H1 (cell line): ENCODE results near the gene GPC6. TPM values are rescaled to one million over a fixed set of nuclear protein-coding genes. Genes with fewer than 3 reads are reported as not detected.

Experiments
- CTCF ChIA-PET: fragments of 300-600 bp; sonication (Branson Sonifier 250); formaldehyde crosslinking; loops from one replicate; lab custom pipeline; 2021; ENCODE audit not compliant: partially characterized antibody; lab: Charles Lee
- POLR2A ChIA-PET: fragments of 300-600 bp; sonication (Branson Sonifier 250); formaldehyde crosslinking; loops from one replicate; lab custom pipeline; 2021; ENCODE audit warnings: inconsistent platforms; ENCODE audit not compliant: partially characterized antibody; lab: Charles Lee
- DNase-seq, 2 experiments: peaks; one replicate each; pipeline versions ENCODE4 v3.0.0 to v3.0.0-alpha.2; 2010 to 2022; ENCODE audit warnings: low spot score in 2 of 2, low read depth in 1 of 2, mixed read lengths in 1 of 2
- FAIRE-seq: peaks from 2 replicates; lab custom pipeline; 2011; peaks lifted over from hg19 to GRCh38; lab: Jason Lieb, UNC
- H2AFZ ChIP-seq: 2 replicates; pipeline ENCODE4 v1.8.1; 2012; ENCODE audit warnings: low read length, inconsistent platforms
- H2AK5ac ChIP-seq: 2 replicates; pipeline ENCODE4 v1.6.1; 2013; ENCODE audit warnings: low read depth, low read length
- H2BK120ac ChIP-seq: replicated peaks from 2 replicates; pipeline ENCODE3; 2013; ENCODE audit warnings: low read depth, low read length, inconsistent platforms
- H2BK12ac ChIP-seq: 2 replicates; pipeline ENCODE4 v1.6.1; 2013; ENCODE audit warnings: low read depth, low read length
- H2BK15ac ChIP-seq: 2 replicates; pipeline ENCODE4 v1.6.1; 2013; ENCODE audit warnings: low read length
- H2BK20ac ChIP-seq: 2 replicates; pipeline ENCODE4 v1.6.1; 2013; ENCODE audit warnings: low read length
- H2BK5ac ChIP-seq: 2 replicates; pipeline ENCODE4 v1.6.1; 2013; ENCODE audit warnings: low read depth, low read length
- H3K14ac ChIP-seq: 2 replicates; pipeline ENCODE4 v1.6.1; 2013; ENCODE audit warnings: inconsistent platforms; ENCODE audit not compliant: insufficient read length
- H3K18ac ChIP-seq: 2 replicates; pipeline ENCODE4 v1.6.1; 2013; ENCODE audit warnings: low read length; ENCODE audit errors: extremely low read depth
- H3K23ac ChIP-seq: 2 replicates; pipeline ENCODE4 v1.6.1; 2013; ENCODE audit warnings: inconsistent platforms; ENCODE audit not compliant: insufficient read length
- H3K23me2 ChIP-seq: 2 replicates; pipeline ENCODE4 v1.6.1; 2013; ENCODE audit warnings: low read depth, low read length
- H3K27ac ChIP-seq: 2 replicates; pipeline ENCODE4 v1.6.1; 2011; ENCODE audit warnings: low read depth, low read length, inconsistent platforms
- H3K27me3 ChIP-seq, 4 experiments: replicated peaks in 1 of 4; 1 replicate in 1 of 4; 2 replicates in 3 of 4; pipeline versions ENCODE4 v1.6.1 to v1.8.1; 2011 to 2013; ENCODE audit warnings: low read length in 3 of 4, mild to moderate bottlenecking in 3 of 4, inconsistent platforms in 2 of 4, mixed read lengths in 2 of 4, moderate library complexity in 1 of 4; ENCODE audit not compliant: control insufficient read depth in 3 of 4, insufficient read depth in 3 of 4; ENCODE audit errors: extremely low read depth in 1 of 4
- H3K36me3 ChIP-seq, 4 experiments: 2 replicates each; pipeline versions ENCODE4 v1.6.1 to v1.8.1; 2011 to 2013; ENCODE audit warnings: mild to moderate bottlenecking in 4 of 4, low read length in 3 of 4, moderate library complexity in 2 of 4, control low read depth in 1 of 4, inconsistent platforms in 1 of 4; ENCODE audit not compliant: insufficient read depth in 4 of 4, control insufficient read depth in 2 of 4
- H3K4ac ChIP-seq: replicated peaks from 2 replicates; pipeline ENCODE3; 2013; ENCODE audit warnings: low read length, low read depth, mixed read lengths, inconsistent platforms; ENCODE audit not compliant: insufficient read length
- H3K4me1 ChIP-seq, 4 experiments: replicated peaks in 1 of 4; 1 replicate in 1 of 4; 2 replicates in 3 of 4; pipeline versions ENCODE4 v1.6.1 to v1.8.1; 2011 to 2013; ENCODE audit warnings: low read length in 3 of 4, inconsistent platforms in 2 of 4, mixed read lengths in 1 of 4; ENCODE audit not compliant: insufficient read depth in 4 of 4, control insufficient read depth in 3 of 4
- H3K4me2 ChIP-seq, 2 experiments: 2 replicates each; pipeline versions ENCODE4 v1.6.1 to v1.8.1; 2011 to 2013; ENCODE audit warnings: low read depth in 2 of 2, low read length in 2 of 2, control low read depth in 1 of 2, inconsistent platforms in 1 of 2, mild to moderate bottlenecking in 1 of 2; ENCODE audit not compliant: insufficient read depth in 1 of 2
- H3K4me3 ChIP-seq, 4 experiments: fragments of 200-600, 300-600 bp in 1 of 4; sonication (generic), shearing (Covaris generic), sonication (Bioruptor Twin) in 1 of 4; 2 replicates each; pipeline versions ENCODE4 v1.5.1 to v1.8.1; 2011 to 2016; ENCODE audit warnings: low read length in 4 of 4, low read depth in 3 of 4, control low read depth in 2 of 4, inconsistent platforms in 2 of 4, mild to moderate bottlenecking in 2 of 4, mixed read lengths in 1 of 4, moderate library complexity in 1 of 4; ENCODE audit not compliant: insufficient read depth in 2 of 4; ENCODE audit errors: extremely low read depth in 1 of 4
- H3K56ac ChIP-seq: replicated peaks from 2 replicates; pipeline ENCODE3; 2013; ENCODE audit warnings: low read depth, mild to moderate bottlenecking, mixed read lengths, low read length, inconsistent platforms; ENCODE audit not compliant: insufficient read length
- H3K79me1 ChIP-seq: 2 replicates; pipeline ENCODE4 v1.6.1; 2013; ENCODE audit warnings: low read depth, low read length, control low read depth
- H3K79me2 ChIP-seq, 2 experiments: 2 replicates each; pipeline versions ENCODE4 v1.6.1 to v1.8.1; 2012 to 2013; ENCODE audit warnings: low read length in 2 of 2, mild to moderate bottlenecking in 2 of 2, inconsistent platforms in 1 of 2; ENCODE audit not compliant: insufficient read depth in 2 of 2, control insufficient read depth in 1 of 2
- H3K9ac ChIP-seq, 4 experiments: replicated peaks in 1 of 4; 1 replicate in 1 of 4; 2 replicates in 3 of 4; pipeline versions ENCODE4 v1.6.1 to v1.8.1; 2011 to 2013; ENCODE audit warnings: low read depth in 3 of 4, low read length in 3 of 4, control low read depth in 2 of 4, mild to moderate bottlenecking in 2 of 4, moderate library complexity in 2 of 4, inconsistent platforms in 1 of 4; ENCODE audit errors: extremely low read depth in 1 of 4
- H3K9me3 ChIP-seq, 2 experiments: 2 replicates each; pipeline versions ENCODE4 v1.6.1 to v1.8.1; 2012 to 2013; ENCODE audit warnings: mild to moderate bottlenecking in 2 of 2, moderate library complexity in 2 of 2, control low read depth in 1 of 2, inconsistent platforms in 1 of 2, low read depth in 1 of 2, low read length in 1 of 2, mixed read lengths in 1 of 2; ENCODE audit not compliant: insufficient read depth in 2 of 2
- H4K20me1 ChIP-seq, 2 experiments: replicated peaks in 1 of 2; 2 replicates each; pipeline versions ENCODE3 to v1.8.1; 2011 to 2013; ENCODE audit warnings: inconsistent platforms in 2 of 2, low read length in 2 of 2, mild to moderate bottlenecking in 1 of 2; ENCODE audit not compliant: insufficient read depth in 2 of 2, control insufficient read depth in 1 of 2
- H4K5ac ChIP-seq: 2 replicates; pipeline ENCODE4 v1.6.1; 2013; ENCODE audit warnings: low read length, low read depth, mixed read lengths, inconsistent platforms; ENCODE audit not compliant: insufficient read length
- H4K8ac ChIP-seq: 2 replicates; pipeline ENCODE4 v1.8.0; 2013; ENCODE audit warnings: mild to moderate bottlenecking, moderate library complexity, low read length, inconsistent platforms; ENCODE audit not compliant: insufficient read depth; ENCODE audit errors: extremely low read depth
- H4K91ac ChIP-seq: replicated peaks from 2 replicates; pipeline ENCODE3; 2013; ENCODE audit warnings: low read length, mixed read lengths, inconsistent platforms; ENCODE audit not compliant: insufficient read length
- CEBPB ChIP-seq: IDR thresholded peaks from 2 replicates; pipeline ENCODE4 v1.6.1; 2012; ENCODE audit warnings: low read depth, low read length
- FOSL1 ChIP-seq: IDR thresholded peaks from 2 replicates; pipeline ENCODE4 v1.6.1; 2011; ENCODE audit warnings: mild to moderate bottlenecking, low read depth, low read length, moderate library complexity; ENCODE audit not compliant: insufficient read depth
- GTF2F1 ChIP-seq: IDR thresholded peaks from 2 replicates; pipeline ENCODE4 v1.6.1; 2012; ENCODE audit warnings: low read depth, low read length, improper control_type of control experiment, borderline replicate concordance
- NANOG ChIP-seq: IDR thresholded peaks from 2 replicates; pipeline ENCODE4 v1.6.1; 2011; ENCODE audit warnings: low read length, low read depth, mild to moderate bottlenecking, inconsistent platforms; ENCODE audit not compliant: insufficient read depth, poor library complexity, severe bottlenecking
- NRF1 ChIP-seq: IDR thresholded peaks from 2 replicates; pipeline ENCODE4 v1.6.1; 2011; ENCODE audit warnings: mild to moderate bottlenecking, low read depth, low read length, improper control_type of control experiment
- POLR2AphosphoS5 ChIP-seq: IDR thresholded peaks from 2 replicates; pipeline ENCODE4 v1.6.1; 2011; ENCODE audit warnings: low read depth, low read length
- SIN3A ChIP-seq, 2 experiments: IDR thresholded peaks in 1 of 2; conservative IDR thresholded peaks in 1 of 2; 2 replicates each; pipeline ENCODE4 v1.6.1; 2011 to 2012; ENCODE audit warnings: low read length in 2 of 2, improper control_type of control experiment in 1 of 2, low read depth in 1 of 2, mild to moderate bottlenecking in 1 of 2
- SIRT6 ChIP-seq: IDR thresholded peaks from one replicate; pipeline ENCODE4 v1.7.1; 2012; ENCODE audit warnings: low read length, inconsistent platforms
- ZNF274 ChIP-seq: IDR thresholded peaks from 2 replicates; pipeline ENCODE4 v1.7.0; 2012; ENCODE audit warnings: low read length, borderline replicate concordance; ENCODE audit errors: extremely low read depth
- WGBS, 2 experiments: shearing (Covaris generic) in 1 of 2; methylation state at CpG; one replicate each; pipeline versions ENCODE4 v1.1.6 to v1.1.7; 2013 to 2015; ENCODE audit warnings: low lambda C conversion rate in 2 of 2, mixed read lengths in 2 of 2, inconsistent platforms in 1 of 2, low coverage in 1 of 2, missing lambda C conversion rate in 1 of 2; ENCODE audit not compliant: insufficient replicate concordance in 2 of 2, insufficient coverage in 1 of 2, insufficient read length in 1 of 2; ENCODE audit errors: extremely low coverage in 1 of 2, missing lambda C conversion rate in 1 of 2; 5-methylcytosine and 5-hydroxymethylcytosine counted together
- polyA plus RNA-seq, 7 experiments: library from polyadenylated mRNA; depleted of rRNA in 3 of 7; stranded (reverse) in 5 of 7; unstranded in 2 of 7; fragments of >200 nt in 5 of 7; fragments of 200-250 nt in 2 of 7; gene quantifications; 1 replicate in 5 of 7; 2 replicates in 1 of 7; 4 replicates in 1 of 7; pipeline versions ENCODE4 v1.2.1 to v1.2.3, GENCODE V29; 2011 to 2013; ENCODE audit warnings: missing spikeins in 2 of 7, mixed read lengths in 2 of 7
- total RNA-seq: library from RNA; stranded (reverse); fragmentation: NEBNext Ultra II Directional; extraction: Animal tissue kit (Norgen Biotek cat#: 25700); gene quantifications from 2 replicates; pipeline ENCODE4 v1.2.1, GENCODE V29; 2021
- TF ChIP-seq, protein P1 (sequence below): IDR thresholded peaks from 2 replicates; pipeline ENCODE4 v1.6.1; 2012; ENCODE audit warnings: low read length, inconsistent platforms

The GPC6 gene
- total and polyA plus RNA-seq, 2 of the 8 experiments (the other 6 are each of a cell fraction or from before 2014, with no cell fraction given): 5.4 to 12.0 TPM

DNA sequence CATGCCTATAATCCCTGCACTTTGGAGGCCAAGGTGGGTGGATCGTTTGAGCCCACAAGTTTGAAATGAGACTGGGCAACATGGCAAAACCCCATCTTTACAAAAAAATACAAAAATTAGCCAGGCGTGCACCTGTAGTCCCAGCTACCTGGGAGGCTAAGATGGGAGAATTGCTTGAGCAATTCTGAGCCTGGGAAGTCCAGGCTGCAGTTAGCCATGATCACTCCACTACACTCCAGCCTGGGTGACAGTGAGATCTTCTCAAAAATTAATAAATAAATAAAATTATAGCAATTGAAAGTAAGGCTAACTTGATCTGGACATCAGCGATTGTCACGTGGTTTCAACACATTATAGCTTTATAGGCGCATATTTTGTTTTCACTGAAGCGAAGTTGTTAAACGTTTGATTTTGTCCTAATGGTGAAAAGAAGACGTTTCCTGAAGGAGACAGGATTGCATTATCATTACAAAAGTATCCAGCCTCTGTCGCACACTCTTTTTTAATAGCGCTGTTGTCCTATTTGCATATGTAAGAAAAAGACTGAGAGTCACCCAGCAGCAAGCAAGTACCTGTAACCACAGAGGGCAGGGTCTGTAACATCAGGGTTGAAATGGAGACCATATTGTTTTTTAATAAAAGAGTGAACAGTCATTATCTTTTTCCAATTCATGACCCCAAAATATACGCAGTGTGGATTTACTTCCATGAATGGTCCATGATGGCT is 917.2 kb downstream of the GPC6 start:
- Histone ChIP-seq H2BK5ac (no peak overlapping the region), H4K20me1 (peaks cover 5 to 7% of the 10 kb centered on the region in 2 experiments), H3K27ac (no peak overlapping the region), H2BK120ac (no peak overlapping the region), H4K8ac (no peak overlapping the region), H3K23me2 (peaks cover 2% of the 10 kb centered on the region; the same call in 1 of the 2 replicates), H3K36me3 (no peaks in the 10 kb centered on the region), H3K27me3 (peaks cover 32 to 81% (median 71%) of the 10 kb centered on the region in 4 experiments), H3K18ac (no peak overlapping the region), H2BK15ac (no peak overlapping the region), H3K79me2 (no peaks in the 10 kb centered on the region), H3K9ac (no peak overlapping the region), H2BK12ac (no peak overlapping the region), H4K91ac (no peak overlapping the region), H3K79me1 (no peaks in the 10 kb centered on the region), H2AK5ac (no peak overlapping the region), H3K56ac (no peak overlapping the region), H3K14ac (no peak overlapping the region), H3K9me3 (no peaks in the 10 kb centered on the region), H3K23ac (no peak overlapping the region), H3K4ac (no peak overlapping the region), H3K4me2 (peak overlapping the region; percentile 2 to 48; a peak in 2 of 4 replicates), H4K5ac (no peak overlapping the region), H2AFZ (no peak overlapping the region), H3K4me1 (peaks cover 3 to 11% (median 5%) of the 10 kb centered on the region in 4 experiments; a peak in 6 of 7 replicates), H2BK20ac (no peak overlapping the region), H3K4me3 (no peak overlapping the region)
- DNase-seq (peak in 1 of 2 experiments; percentile 13), FAIRE-seq (peak; percentile 89)
- WGBS, 2 experiments: 8% methylated on average over 11 of the region's 11 CpGs; no CpG with 5 or more reads in 1 of the 2 experiments
- ChIA-PET POLR2A (interaction anchor here (1.2 kb wide), 1 partner anchor 29 kb away, joined by 3 read pairs; no protein-coding TSS in a partner anchor), CTCF (interaction anchor here (0.6 to 1.8 kb wide), 3 partner anchors 45 to 814 kb away, joined by 3 read pairs; no protein-coding TSS in a partner anchor)
- TF ChIP-seq FOSL1: no peak
- TF ChIP-seq ZNF274: no peak
- TF ChIP-seq, protein P1, sequence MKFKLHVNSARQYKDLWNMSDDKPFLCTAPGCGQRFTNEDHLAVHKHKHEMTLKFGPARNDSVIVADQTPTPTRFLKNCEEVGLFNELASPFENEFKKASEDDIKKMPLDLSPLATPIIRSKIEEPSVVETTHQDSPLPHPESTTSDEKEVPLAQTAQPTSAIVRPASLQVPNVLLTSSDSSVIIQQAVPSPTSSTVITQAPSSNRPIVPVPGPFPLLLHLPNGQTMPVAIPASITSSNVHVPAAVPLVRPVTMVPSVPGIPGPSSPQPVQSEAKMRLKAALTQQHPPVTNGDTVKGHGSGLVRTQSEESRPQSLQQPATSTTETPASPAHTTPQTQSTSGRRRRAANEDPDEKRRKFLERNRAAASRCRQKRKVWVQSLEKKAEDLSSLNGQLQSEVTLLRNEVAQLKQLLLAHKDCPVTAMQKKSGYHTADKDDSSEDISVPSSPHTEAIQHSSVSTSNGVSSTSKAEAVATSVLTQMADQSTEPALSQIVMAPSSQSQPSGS: peak; percentile 83; the same call in 1 of the 2 replicates
- TF ChIP-seq POLR2AphosphoS5: peak; percentile 83
- no peak for TF ChIP-seq SIN3A (conservative IDR thresholded peaks at IDR 0.05 in 1 of 2, IDR thresholded peaks at IDR 0.05 in 1 of 2; ENCODE audit: low read depth in 1 of 2, low read length in 2 of 2)
- no peak for TF ChIP-seq NRF1
- TF ChIP-seq CEBPB: peak; percentile 45; the same call in 1 of the 2 replicates
- TF ChIP-seq SIRT6: no peak
- TF ChIP-seq NANOG: peak; percentile 94
- TF ChIP-seq GTF2F1: no peak
